Mucosa of stomach (tissue), 1 donor: ENCODE results near the gene ZNF280B.

ENCODE experiments used
- H3K27me3 ChIP-seq: one replicate; pipeline ENCODE4 v1.7.0; 2013; ENCODE audit warnings: mild to moderate bottlenecking, low read length; ENCODE audit not compliant: control insufficient read depth, insufficient read depth
- H3K36me3 ChIP-seq: one replicate; pipeline ENCODE4 v1.7.0; 2013; ENCODE audit warnings: low read length; ENCODE audit not compliant: control insufficient read depth, insufficient read depth
- H3K4me1 ChIP-seq: one replicate; pipeline ENCODE4 v1.7.0; 2013; ENCODE audit warnings: mild to moderate bottlenecking, low read length; ENCODE audit not compliant: control insufficient read depth, insufficient read depth
- H3K4me3 ChIP-seq: one replicate; pipeline ENCODE4 v1.7.0; 2013; ENCODE audit warnings: low read length
- H3K9ac ChIP-seq: one replicate; pipeline ENCODE4 v1.7.0; 2013; ENCODE audit warnings: mild to moderate bottlenecking, low read length, moderate library complexity
- H3K9me3 ChIP-seq: one replicate; pipeline ENCODE4 v1.7.0; 2013; ENCODE audit warnings: mild to moderate bottlenecking, low read length, moderate library complexity; ENCODE audit not compliant: control insufficient read depth
- donor health status: Pancreatic carcinoma.

Gene ZNF280B, protein sequence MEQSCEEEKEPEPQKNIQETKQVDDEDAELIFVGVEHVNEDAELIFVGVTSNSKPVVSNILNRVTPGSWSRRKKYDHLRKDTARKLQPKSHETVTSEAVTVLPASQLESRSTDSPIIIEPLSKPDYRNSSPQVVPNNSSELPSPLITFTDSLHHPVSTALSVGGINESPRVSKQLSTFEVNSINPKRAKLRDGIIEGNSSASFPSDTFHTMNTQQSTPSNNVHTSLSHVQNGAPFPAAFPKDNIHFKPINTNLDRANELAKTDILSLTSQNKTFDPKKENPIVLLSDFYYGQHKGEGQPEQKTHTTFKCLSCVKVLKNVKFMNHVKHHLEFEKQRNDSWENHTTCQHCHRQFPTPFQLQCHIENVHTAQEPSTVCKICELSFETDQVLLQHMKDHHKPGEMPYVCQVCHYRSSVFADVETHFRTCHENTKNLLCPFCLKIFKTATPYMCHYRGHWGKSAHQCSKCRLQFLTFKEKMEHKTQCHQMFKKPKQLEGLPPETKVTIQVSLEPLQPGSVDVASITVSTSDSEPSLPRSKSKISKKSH

DNA sequence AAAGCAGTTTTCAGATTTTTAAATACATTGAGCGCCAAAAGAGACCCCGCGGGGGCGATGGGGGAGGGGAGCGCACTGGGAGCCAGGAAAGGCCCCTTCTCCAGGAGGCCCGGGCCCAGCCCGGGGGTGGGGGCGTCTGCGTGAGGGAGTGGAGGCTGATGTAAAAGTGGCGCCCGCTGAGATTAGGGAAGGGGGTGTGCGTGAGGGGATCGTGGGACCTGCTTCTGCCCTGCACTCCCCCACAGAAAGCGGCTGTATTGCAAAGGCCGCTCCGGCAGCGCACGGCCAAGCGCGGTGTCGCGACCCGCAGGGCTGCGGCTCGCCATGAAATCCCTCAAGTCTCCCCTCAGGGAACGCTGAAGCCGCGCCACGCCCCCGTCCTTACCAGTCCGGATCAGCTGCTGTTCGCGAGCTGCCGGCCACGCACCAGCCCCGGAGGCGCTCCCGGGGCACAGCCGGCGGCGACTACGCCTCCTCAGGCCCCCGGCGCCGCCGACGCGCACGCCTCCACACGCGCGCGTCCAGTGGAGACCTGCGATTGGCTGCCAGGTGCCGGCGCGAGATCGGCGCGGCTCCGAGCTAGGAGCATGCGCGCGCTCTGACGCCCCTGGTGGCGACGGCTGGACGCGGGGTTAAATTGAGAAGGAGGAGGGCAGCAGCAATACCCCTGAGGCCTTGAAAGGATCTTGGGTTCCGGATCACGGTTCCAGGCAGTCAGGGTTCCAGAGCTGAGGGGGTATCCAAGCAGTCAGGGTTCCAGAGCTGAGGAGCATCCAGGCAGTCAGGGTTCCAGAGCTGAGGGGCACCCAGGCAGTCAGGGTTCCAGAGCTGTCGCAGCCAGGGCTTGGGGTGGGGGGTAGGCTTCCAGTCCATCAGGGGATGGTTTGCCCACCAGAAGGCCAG, at the start of gene ZNF280B:
Gene ZNF280B (minus strand): TSS at position 469 of the 903 bp plus-strand sequence. CDS start 19,344 bp downstream, outside the sequence.
- Histone ChIP-seq H3K4me3 (peak within 1 kb of the TSS; percentile 21), H3K9me3 (no peaks in the 10 kb centered on the region), H3K27me3 (no peaks in the 10 kb centered on the region), H3K36me3 (no peaks in the 10 kb centered on the region), H3K4me1 (no peaks in the 10 kb centered on the region), H3K9ac (peak within 1 kb of the TSS; percentile 51)

DNA sequence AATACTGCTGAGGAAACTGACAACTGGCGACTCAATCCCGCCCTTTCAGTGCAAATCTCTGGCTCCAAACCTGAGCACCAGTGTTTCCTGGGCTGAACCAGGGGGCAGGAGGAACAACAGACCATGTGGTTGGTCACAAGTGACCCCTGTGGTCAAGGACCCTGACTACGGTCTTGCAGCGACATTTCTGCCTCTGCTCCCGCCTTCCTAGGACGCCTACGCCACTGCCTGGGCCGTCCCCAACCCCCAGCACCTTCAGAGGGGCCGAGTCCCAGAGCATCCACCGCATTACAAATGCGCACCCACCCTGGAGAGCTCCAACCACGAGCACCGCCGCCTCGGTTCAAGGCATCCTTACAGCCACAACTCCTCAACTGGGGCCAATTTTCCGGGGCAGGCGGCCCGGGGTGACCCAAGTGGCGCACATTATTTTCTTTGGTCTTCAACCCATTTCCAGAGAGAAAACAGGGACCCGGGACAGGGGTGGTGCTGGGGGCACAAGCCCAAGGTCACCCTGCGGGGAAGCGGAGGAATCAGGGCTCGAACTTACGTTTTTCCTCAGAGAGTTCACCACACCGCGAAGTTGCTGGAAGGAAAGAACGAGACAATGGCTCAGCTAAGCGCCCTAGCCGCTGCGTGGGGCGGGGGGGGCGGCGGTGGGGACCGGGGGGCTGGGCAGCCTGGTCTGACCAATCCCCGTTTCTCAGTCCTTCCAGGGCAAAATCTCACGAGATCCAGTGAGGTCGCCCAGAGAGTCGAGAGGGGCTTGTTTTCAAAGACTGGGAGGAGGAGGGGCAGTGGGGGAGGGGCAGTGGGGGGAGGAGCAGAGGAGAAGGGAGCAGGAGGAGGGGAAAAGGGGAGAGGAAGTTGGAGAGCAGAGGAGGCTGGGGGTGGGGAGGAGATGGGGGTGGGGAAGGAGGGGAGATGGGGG, 48.7 kb upstream of the ZNF280B start:
- H3K9ac ChIP-seq, result no peak overlapping the region

DNA sequence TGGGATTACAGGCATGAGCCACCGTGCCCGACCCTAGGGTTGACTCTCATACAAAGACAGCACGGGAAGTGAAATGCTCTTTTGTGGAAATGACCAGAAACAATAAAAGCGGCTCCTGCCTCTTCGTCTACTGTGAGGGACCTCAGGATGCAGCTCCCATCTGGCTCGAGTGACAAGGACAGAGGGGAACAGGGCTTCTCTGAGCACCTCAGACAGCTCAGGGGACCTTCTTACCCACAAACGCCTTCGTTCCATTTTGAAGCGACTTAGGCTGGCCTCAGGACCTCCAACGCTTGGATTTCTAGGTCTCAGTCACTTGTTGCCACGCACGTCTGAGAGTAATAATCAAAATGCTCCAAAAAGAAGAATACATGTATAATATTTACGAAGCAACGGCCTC, 48.0 kb upstream of the ZNF280B start:
- Histone ChIP-seq H3K9ac (no peak overlapping the region), H3K36me3 (no peaks in the 10 kb centered on the region), H3K4me3 (no peak overlapping the region), H3K27me3 (no peaks in the 10 kb centered on the region), H3K9me3 (no peaks in the 10 kb centered on the region), H3K4me1 (peaks cover 4% of the 10 kb centered on the region)

More for the DNA sequence above, 48.7 kb upstream of the ZNF280B start:
- Histone ChIP-seq H3K4me3 (no peak overlapping the region), H3K36me3 (no peaks in the 10 kb centered on the region), H3K9me3 (no peaks in the 10 kb centered on the region), H3K4me1 (peaks cover 4% of the 10 kb centered on the region), H3K27me3 (no peaks in the 10 kb centered on the region)

DNA sequence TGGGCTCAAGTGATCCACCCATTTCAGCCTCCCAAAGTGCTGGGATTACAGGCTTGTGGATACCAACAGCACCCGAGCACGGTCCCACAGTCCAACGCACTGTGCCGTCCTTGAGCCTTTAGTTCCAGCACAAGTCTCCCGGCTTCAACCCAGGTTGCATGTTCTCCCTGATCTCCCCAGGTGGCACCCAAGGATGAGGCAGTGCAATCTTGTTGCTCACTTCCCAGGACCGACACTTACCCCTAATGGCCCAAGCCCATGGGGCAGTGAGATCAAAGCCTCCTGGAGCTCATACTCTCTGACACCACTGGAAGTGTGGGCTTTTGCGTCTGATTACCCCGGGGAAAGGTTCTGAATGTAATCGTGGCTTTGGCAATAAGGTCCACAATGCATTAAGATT, 47.1 kb upstream of the ZNF280B start:
- Histone ChIP-seq H3K27me3 (no peaks in the 10 kb centered on the region), H3K9me3 (no peaks in the 10 kb centered on the region), H3K36me3 (no peaks in the 10 kb centered on the region), H3K4me3 (no peak overlapping the region), H3K9ac (no peak overlapping the region), H3K4me1 (peaks cover 4% of the 10 kb centered on the region)

DNA sequence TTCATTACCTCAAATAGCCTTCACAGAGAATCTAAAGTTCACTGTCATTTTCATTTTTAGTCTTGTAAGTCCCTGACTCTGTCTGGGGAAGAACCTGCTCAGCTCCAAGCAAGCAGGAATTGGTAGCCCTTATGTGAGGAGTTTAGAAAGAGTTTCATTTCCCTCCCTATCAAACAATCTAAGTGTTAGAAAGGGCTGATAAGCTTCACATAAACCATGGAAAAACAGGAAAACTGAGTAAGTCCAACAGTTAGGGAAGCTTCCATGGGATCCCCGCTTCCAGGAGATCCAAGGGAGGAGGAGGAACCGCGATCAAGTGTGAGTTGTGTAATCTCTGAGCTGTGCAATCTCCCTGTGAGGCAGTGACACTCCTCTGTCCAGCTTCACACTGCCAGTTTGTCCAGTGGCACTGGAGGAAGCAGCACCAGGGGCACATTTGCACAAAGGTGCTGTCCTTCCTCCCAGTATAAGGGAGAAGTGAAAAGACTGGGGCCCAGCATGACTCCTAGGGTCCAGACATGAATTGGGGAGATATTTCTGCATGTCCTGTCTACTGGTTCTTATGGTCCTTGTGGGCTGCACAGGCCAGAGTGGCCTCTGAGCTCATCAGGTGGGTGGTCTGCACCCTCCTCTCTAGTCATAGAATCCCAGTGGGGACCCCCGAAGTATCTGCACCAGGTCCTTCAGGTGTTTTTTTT, 46.2 kb upstream of the ZNF280B start:
- Histone ChIP-seq H3K9me3 (no peaks in the 10 kb centered on the region), H3K9ac (no peak overlapping the region), H3K4me1 (peaks cover 4% of the 10 kb centered on the region), H3K36me3 (no peaks in the 10 kb centered on the region), H3K4me3 (no peak overlapping the region), H3K27me3 (no peaks in the 10 kb centered on the region)

DNA sequence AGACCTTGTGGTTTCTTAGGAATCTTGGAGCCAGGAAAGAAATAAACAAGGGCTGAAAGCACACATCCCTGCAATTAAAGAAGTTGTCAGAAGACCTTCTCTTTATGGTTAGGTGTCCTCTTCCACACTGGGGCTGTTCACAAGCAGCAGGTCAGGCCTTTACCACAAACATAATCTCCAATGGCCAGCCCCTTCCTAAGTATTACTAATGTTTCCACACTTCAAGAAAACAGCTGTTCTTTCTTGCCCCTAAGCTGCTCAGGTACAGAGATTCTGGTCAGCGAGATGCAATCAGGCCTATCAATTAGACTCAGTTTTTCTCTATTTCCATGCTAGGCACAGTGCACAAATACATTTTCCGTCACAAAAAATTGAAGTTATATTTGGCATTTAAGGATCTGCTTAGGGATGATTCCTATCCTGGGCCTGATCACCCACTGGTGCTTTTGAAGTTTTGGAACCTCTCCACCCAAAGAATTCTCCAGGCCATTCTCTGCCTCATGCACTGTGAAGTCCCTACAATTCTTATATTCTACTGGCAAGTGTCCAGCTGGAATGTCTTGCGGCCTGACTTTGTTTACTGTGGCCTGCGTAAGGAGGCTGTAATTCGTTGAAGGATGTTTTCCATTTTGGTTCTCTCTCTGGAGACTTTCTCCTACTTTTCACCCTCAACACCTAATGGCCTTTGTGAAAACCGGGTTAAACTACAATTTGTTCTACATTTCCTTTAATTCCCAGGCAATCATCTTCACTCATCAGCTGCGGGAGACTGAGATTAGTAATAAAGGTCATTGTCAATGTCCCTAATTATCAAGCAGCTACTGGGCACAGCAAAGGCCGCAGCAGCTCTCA, 45.4 kb upstream of the ZNF280B start:
- no peaks in the 10 kb centered on the region for H3K4me1 ChIP-seq
- H3K9me3 ChIP-seq, result no peaks in the 10 kb centered on the region
- no peaks in the 10 kb centered on the region for H3K36me3 ChIP-seq
- H3K27me3 ChIP-seq, result no peaks in the 10 kb centered on the region
- no peak overlapping the region for H3K9ac ChIP-seq
- no peak overlapping the region for H3K4me3 ChIP-seq

DNA sequence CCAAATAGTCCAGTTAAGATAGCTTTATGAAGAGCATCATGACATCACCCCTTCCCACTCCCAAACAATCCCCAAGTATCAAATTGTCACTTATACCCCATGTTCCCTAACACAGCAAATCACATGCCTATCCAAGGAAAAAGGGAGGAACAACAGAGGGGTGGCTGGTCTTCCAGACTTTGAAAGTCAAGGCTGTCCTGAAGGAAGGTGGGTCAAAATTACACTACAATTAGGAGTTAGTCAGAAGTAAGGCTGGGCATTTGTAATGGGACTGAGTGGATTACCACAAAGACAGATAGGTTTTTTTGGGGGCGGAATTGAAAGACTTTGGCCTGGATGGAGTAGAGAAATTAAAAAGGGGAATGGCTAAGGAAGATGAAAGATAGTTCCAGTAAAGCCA, 44.6 kb upstream of the ZNF280B start:
- Histone ChIP-seq H3K36me3 (no peaks in the 10 kb centered on the region), H3K4me1 (no peaks in the 10 kb centered on the region), H3K27me3 (no peaks in the 10 kb centered on the region), H3K4me3 (no peak overlapping the region), H3K9ac (no peak overlapping the region), H3K9me3 (no peaks in the 10 kb centered on the region)

DNA sequence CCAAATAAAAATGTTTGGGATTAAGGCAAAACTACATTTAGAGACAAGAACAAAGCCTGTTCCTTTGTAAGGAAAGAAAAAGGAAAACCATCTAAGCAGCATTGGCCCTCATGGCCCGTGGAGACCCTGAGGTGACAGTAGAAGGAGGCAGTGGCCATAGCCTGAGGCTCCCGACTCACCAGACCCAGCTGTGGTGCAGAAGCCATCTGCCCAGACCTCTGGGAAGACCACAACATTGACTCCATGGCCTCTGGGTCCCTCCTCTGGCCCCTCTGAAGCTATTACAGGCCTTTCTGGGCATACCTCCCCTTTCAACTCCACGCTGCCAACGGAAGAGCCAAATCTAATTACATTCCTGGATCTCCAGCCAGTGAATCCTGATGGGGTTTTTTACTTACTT, 44.1 kb upstream of the ZNF280B start:
- Histone ChIP-seq H3K9me3 (no peaks in the 10 kb centered on the region), H3K27me3 (no peaks in the 10 kb centered on the region), H3K4me3 (no peak overlapping the region), H3K9ac (no peak overlapping the region), H3K36me3 (no peaks in the 10 kb centered on the region), H3K4me1 (no peaks in the 10 kb centered on the region)

DNA sequence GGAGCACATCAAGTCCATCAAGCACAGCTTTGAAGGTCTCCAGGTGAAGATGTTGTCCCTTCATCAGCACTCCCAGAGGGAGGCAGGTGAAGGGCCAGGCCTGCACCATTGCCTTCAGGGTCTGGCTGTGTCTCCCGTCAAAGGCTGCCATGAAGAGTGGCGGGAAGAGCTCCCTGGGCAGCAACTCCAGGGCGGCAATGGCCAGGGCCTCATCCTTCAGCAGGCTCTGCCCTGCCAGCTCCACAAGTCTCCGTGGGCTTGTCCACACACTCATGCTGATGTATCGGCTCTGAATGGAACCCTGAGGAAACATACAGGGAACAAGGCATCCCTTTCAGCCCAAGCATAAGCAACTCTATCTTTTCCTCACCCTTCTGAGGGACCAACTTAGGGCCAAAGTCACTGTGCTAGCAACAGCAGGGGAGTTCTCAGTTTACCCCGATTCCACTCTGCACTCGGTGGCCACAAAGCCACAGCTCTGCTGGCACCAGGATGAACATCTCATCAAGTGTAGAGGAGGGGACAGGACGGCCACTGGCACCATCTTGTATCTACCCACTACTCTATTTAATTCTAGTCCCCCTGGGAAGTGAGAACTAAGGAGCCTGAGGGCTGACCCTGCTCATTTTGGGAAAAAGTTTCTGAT, 42.4 kb upstream of the ZNF280B start:
- Histone ChIP-seq H3K9me3 (no peaks in the 10 kb centered on the region), H3K4me3 (no peak overlapping the region), H3K36me3 (no peaks in the 10 kb centered on the region), H3K4me1 (no peaks in the 10 kb centered on the region), H3K9ac (no peak overlapping the region), H3K27me3 (no peaks in the 10 kb centered on the region)

DNA sequence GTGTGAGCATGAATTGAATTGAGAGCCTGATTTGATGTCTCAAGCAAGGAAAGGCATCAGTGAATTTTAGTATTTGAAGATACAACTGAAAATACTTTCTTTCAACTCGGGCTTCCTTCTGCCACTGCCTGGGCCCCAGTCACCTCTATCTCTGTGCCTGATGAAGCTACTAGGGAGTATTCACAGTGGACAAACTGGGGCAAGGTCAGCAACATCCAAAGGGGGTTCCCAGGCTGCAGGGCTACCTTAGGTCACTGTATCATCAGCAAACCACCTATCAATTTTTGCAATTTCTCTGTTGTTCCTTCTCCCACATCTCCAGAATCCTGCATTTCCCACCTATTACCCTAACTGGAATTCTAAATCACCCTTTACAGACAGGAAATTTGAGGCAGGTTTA, 40.4 kb upstream of the ZNF280B start:
- Histone ChIP-seq H3K4me3 (no peak overlapping the region), H3K27me3 (no peaks in the 10 kb centered on the region), H3K9me3 (no peaks in the 10 kb centered on the region), H3K9ac (no peak overlapping the region), H3K4me1 (no peaks in the 10 kb centered on the region), H3K36me3 (no peaks in the 10 kb centered on the region)
